ENCODE data around the gene ALPK3.

GRCh38 chr15:84797212-84797611 lies 19.9 kb upstream of the ALPK3 start:
- TF ChIP-seq POLR2A (IDR thresholded peaks at IDR 0.05) (no peak), CTCF (IDR thresholded peaks at IDR 0.05) (no peak), POLR2AphosphoS5 (IDR thresholded peaks at IDR 0.05) (no peak)

All from gastroesophageal sphincter (tissue), 3 donors.